AG10803 (cell line): ENCODE results near the gene RASA1.
A peak's percentile ranks its signal among the peaks of the same experiment; 100 is the strongest.

ENCODE experiments used
- DNase-seq: peaks from one replicate; pipeline ENCODE4 v3.0.0; 2010; ENCODE audit warnings: low read depth
- H3K4me3 ChIP-seq: 2 replicates; pipeline ENCODE4 v1.5.1; 2011; ENCODE audit warnings: mild to moderate bottlenecking, low read length, control low read depth
- TF ChIP-seq, protein P1 (sequence below): conservative IDR thresholded peaks from 2 replicates; pipeline ENCODE4 v1.5.1; 2011; ENCODE audit warnings: mild to moderate bottlenecking, low read length, control low read depth, inconsistent platforms

RASA1 gene

DNA sequence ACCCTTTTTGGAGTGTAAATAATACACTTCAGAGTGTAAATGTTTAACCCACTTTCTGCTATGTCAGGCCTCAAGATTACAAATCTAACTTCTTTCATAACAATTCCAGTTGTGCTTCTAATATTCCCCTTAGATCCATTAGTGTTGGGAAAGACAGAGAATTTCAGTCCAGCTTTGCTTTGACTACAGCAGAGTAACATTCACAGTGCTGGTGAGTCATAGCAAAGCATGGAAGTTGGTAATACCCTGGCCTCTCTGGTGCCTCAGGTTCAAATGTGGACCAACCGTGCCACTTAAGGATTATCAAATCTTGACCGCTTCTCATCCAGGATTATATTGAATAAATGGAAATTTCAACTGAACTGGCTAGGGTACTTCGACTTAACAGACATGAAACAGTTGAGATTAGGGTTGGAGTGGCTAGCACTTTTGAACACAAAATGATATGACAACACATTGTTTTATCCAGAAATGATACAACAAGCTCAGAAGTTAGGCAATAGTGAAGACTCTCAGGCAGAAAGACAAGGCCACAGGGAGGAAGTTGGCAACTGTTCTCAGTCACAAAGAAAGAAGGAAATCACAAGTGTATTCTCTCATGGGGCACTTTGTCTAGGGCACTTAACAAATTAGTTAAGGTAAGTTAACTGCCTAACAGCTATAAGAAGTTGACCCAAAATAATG lies 24.4 kb upstream of the RASA1 start:
- peak; percentile 88 for DNase-seq
- no peak overlapping the region for H3K4me3 ChIP-seq
- TF ChIP-seq, protein P1, sequence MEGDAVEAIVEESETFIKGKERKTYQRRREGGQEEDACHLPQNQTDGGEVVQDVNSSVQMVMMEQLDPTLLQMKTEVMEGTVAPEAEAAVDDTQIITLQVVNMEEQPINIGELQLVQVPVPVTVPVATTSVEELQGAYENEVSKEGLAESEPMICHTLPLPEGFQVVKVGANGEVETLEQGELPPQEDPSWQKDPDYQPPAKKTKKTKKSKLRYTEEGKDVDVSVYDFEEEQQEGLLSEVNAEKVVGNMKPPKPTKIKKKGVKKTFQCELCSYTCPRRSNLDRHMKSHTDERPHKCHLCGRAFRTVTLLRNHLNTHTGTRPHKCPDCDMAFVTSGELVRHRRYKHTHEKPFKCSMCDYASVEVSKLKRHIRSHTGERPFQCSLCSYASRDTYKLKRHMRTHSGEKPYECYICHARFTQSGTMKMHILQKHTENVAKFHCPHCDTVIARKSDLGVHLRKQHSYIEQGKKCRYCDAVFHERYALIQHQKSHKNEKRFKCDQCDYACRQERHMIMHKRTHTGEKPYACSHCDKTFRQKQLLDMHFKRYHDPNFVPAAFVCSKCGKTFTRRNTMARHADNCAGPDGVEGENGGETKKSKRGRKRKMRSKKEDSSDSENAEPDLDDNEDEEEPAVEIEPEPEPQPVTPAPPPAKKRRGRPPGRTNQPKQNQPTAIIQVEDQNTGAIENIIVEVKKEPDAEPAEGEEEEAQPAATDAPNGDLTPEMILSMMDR, result no peak

DNA sequence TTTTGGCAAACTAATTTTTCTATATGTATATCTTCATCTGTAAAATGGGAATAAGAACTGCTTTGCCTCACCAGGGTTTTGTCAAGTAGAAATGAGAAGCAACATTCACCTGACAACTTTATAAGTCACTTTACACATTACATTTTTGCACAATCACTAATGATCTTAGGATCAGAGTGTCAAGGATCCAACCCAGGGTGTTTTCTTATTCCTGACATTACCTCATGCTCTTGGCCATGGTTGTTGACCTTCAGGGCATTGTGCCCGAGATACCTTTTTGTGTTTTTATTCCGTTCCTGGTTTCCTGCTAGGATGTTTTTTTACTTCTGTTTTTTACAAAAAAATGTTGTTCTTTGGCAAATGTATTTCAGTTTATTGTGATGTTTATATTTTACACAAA lies 22.2 kb upstream of the RASA1 start:
- no peak overlapping the region for H3K4me3 ChIP-seq
- DNase-seq, result no peak
- TF ChIP-seq, protein P1, result no peak

DNA sequence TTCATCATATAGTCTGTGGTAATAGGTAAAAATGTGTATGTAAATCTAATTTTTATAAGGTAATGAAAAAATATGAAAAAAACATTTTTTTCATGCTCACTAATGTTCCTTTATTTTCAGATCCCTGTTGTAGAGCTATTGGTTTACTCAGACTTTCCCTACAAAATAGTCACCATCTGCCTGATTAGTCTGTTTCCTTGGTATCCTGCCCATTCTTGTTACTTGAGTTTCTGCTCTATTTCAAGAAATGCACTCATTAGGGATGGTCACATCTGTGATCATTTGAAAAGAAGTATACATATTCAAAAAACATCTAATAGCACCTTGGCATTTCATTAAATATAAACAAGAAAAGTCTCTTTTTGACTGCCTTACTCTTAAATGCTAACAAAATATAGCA lies 21.6 kb upstream of the RASA1 start:
- TF ChIP-seq, protein P1, result no peak

DNA sequence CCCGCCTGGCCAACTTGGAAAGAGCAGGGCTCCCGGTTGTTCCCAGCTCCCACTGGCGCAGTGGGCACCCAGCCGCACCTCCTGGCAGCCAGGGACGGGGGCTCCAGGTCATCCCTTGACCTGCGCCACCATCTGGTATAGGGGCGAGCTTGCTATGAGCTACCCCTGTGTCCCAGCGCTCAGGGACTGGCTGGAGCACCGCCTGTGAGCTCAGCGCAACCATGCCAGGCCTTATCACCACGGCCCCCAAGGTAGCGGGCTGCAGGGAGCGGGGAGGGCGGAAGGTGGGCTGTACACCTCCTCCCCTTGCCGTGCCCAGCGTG lies 15.4 kb upstream of the RASA1 start:
- TF ChIP-seq, protein P1, result no peak
- DNase-seq, result no peak
- H3K4me3 ChIP-seq, result no peak overlapping the region

More for the DNA sequence above, 21.6 kb upstream of the RASA1 start:
- peak; percentile 23 for DNase-seq
- H3K4me3 ChIP-seq, result no peak overlapping the region

DNA sequence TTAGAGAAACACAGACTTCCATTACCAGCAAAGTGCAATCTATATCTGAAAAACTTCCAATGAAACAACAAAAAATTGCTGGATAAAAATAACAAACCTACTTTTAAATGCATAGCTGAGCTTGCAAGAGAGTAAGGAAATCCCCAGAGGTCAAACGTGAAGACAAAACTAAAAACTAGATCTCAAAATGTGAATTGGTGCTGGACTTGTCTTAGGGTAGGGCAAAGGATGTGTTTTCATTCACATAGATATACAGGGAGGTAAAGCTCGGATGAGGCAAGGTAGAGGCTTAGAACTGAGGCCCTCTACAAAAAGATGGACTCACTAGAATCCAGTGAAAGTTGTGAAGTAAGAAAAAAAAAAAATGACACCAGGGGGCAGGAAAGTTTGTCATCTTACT lies 13.6 kb upstream of the RASA1 start:
- TF ChIP-seq, protein P1, result no peak
- no peak for DNase-seq
- H3K4me3 ChIP-seq, result no peak overlapping the region

DNA sequence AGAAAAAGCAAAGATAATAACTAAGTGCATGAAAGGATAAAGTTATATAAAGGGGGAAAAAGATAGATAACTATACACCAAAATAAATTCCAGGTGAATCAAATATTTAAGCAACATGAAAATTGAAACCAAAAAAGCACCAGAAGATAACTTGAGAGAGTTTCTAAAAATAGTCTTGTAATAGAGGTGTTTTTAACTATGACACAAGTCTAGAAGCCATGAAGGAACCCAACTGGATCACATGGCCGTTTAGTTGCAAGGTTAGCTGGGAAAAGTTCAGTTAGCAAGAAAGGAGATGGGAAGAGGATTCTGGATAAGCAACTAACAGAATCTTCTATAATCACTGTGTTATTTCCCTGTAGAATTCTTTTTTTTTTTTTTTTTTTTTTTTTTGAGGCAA lies 9.2 kb upstream of the RASA1 start:
- TF ChIP-seq, protein P1, result no peak
- DNase-seq, result no peak
- H3K4me3 ChIP-seq, result no peak overlapping the region

DNA sequence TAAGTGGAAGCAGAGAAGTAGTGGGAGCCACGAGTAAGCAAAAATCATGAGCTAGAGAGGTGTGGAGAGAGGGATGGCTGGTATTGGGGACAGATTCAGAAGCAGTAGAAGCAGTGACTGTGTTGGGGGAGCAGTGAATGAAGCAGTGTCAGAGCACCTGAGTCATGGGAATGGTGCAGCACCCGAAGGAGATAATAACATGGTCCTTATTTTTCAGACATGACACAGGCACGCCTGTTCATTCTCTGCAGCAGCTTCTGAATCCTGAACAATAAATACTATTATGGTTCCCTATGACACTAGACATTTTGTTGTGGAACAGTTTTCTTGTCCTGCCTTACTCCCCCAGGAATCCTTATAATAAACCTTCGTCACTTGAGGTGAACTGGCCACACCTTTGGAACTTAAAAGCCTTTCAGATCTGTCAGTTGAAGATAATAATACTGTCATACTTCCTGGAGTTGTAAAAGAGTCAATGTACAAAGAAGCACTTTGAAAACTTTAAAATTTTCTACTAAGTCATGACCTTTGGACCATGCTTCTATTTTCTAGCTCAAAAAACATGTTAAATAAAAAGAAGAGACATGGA lies 7.0 kb upstream of the RASA1 start:
- no peak overlapping the region for H3K4me3 ChIP-seq
- DNase-seq, result no peak
- TF ChIP-seq, protein P1, result no peak
